BLaER1 (cell line): ENCODE results near the gene GCHFR.

Experiments
- H3K27ac ChIP-seq: shearing (Covaris generic); formaldehyde crosslinking; 2 replicates; pipeline ENCODE4 v1.8.1; 2022
- H3K27me3 ChIP-seq: shearing (Covaris generic); formaldehyde crosslinking; 2 replicates; pipeline ENCODE4 v1.8.1; 2022
- H3K36me3 ChIP-seq: shearing (Covaris generic); formaldehyde crosslinking; 2 replicates; pipeline ENCODE4 v1.8.1; 2022
- H3K4me1 ChIP-seq: shearing (Covaris generic); formaldehyde crosslinking; 2 replicates; pipeline ENCODE4 v1.8.1; 2022
- H3K4me2 ChIP-seq: shearing (Covaris generic); formaldehyde crosslinking; 2 replicates; pipeline ENCODE4 v1.8.1; 2022
- H3K4me3 ChIP-seq: shearing (Covaris generic); formaldehyde crosslinking; 2 replicates; pipeline ENCODE4 v1.8.1; 2022
- H3K9ac ChIP-seq: shearing (Covaris generic); formaldehyde crosslinking; 2 replicates; pipeline ENCODE4 v1.8.1; 2022
- H3K9me3 ChIP-seq: shearing (Covaris generic); formaldehyde crosslinking; 2 replicates; pipeline ENCODE4 v1.8.1; 2022
- H4K20me1 ChIP-seq: shearing (Covaris generic); formaldehyde crosslinking; 2 replicates; pipeline ENCODE4 v1.8.1; 2022
- Cebpa-rat ChIP-seq: shearing (Covaris generic); IDR thresholded peaks from 2 replicates; pipeline ENCODE4 v1.8.1; 2022

The GCHFR gene

DNA sequence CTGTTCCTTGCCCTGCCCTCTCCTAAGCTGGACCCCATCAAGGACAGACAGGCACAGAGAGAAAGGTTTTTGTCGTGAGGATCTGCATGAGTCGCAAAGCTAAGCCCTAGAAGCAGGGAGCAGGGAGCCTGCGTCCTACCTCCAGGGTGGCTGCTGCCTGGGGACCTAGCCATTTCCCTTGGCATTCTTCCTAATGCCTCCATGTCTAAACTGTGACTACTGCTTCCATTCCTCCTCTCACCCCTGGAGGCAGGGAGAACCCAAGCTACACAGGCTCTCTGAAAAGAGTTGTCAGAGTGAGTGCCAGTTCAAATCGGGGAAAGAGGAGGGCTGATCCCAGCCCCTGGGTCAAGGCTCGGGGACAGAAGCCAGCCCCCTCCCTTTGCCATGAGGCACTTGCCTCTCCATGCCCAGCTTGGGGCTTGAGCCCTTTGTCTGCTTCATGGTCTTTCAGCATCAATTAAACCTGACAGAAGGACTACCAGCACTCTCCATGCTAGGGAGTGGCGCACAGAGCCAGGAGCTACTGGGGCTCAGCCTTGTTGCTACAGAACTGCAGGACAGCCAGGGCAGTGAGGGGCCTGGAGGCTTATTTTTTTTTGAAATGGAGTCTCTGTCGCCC, 2.4 kb downstream of the GCHFR start:
- H3K4me3 ChIP-seq: no peak overlapping the region
- peaks cover 7% of the 10 kb centered on the region; the same call in 1 of the 2 replicates for H3K27me3 ChIP-seq
- no peak for TF ChIP-seq Cebpa-rat
- H3K27ac ChIP-seq: peak overlapping the region; percentile 20; the same call in 1 of the 2 replicates
- peaks cover 88% of the 10 kb centered on the region for H3K4me1 ChIP-seq
- peaks cover 53% of the 10 kb centered on the region; the same call in 1 of the 2 replicates for H4K20me1 ChIP-seq
- 0 out of 2 replicates have a peak, but pooled peaks cover 11% of the 10 kb centered on the region for H3K36me3 ChIP-seq
- no peaks in the 10 kb centered on the region for H3K9me3 ChIP-seq
- H3K9ac ChIP-seq: 0 out of 2 replicates have a peak overlapping the region, but pooled peaks have one; percentile 80
- peak overlapping the region; percentile 99 for H3K4me2 ChIP-seq

DNA sequence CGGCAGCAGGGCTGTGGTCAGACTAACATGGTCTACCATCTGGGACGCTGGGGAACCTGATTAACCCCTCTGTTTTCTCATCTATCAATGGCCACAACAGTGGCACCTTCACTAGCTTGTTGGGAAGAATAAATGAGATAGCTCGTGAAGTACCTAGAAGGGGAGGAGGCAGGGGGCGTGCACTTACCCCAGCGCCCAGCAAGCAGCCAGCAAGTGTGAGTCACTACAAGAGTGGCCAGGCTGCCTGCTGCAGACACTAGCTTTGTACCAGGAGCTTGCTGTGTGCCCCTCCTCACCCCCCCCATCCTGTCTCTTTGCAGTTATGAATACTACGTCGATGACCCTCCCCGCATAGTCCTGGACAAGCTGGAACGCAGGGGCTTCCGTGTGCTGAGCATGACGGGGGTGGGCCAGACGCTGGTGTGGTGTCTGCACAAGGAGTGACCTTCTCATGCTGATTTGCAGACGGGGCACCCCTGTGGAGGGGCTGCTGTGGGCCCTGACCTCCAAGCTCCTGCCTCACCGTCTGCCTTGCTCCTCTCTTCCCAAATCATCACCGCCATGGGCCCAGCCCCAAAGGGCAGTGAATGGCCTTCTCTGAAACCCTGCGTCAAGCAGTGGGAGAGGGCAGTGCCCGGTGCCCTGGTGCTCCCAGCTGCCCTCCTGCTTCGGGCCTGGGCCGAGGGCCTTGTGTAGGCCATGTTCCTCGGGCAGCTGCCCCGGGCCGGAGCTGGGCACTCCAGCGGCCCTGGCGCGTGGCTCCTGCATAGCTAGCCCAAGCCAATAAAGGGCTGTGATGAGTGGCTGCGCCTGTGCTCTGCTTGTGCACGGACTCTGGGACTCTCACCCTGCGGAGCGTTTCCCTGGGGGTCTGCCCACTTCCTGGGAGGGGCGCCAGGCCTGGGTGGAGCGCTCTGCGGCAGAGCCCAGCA, 3.3 kb downstream of the GCHFR start:
- Histone ChIP-seq H3K27ac (peak overlapping the region; percentile 95), H3K4me3 (peak overlapping the region; percentile 59), H3K4me1 (peaks cover 96% of the 10 kb centered on the region), H3K9ac (peak overlapping the region; percentile 80; the same call in 1 of the 2 replicates), H3K36me3 (0 out of 2 replicates have a peak, but pooled peaks cover 11% of the 10 kb centered on the region), H4K20me1 (peaks cover 61% of the 10 kb centered on the region; the same call in 1 of the 2 replicates), H3K9me3 (no peaks in the 10 kb centered on the region), H3K27me3 (peaks cover 7% of the 10 kb centered on the region; the same call in 1 of the 2 replicates), H3K4me2 (peak overlapping the region; percentile 99)
- TF ChIP-seq Cebpa-rat: no peak

DNA sequence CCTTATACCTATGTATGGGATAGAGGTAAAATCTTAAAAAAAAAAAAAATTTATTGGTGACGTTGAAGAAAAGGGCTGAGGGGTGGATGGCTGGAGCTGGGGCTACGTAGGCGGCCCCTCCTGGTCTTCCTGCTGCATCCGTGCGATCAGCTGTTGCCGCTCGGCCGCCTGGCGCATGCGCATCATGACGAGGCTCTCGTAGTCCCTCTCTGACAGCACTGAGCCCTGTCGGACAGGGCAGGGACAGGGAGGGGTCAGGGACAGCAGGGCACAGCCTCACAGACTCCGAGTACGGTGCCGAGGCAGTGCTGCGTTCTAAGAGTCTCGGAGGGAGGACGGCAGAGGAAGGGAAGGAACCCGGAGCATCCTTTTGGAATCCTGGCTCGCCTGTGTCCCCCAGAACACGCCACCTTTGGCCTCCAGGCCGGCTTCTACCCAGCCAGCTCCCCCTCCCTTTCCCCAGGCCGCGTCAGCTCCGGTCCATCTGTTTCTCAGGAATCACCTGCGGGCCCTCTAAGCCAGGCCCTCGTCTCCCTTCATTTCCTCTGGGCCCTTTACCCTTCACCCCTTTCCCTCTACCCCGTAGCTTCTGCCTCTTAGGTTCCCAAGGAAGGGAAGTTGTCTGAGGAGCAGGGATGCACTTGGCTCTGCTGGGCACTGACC, 4.1 kb downstream of the GCHFR start:
- Histone ChIP-seq H3K27ac (peak overlapping the region; percentile 95), H3K4me1 (peaks cover 99% of the 10 kb centered on the region), H3K36me3 (peaks cover 12% of the 10 kb centered on the region; the same call in 1 of the 2 replicates), H4K20me1 (peaks cover 67% of the 10 kb centered on the region; the same call in 1 of the 2 replicates), H3K4me3 (peak overlapping the region; percentile 59), H3K27me3 (peaks cover 7% of the 10 kb centered on the region; the same call in 1 of the 2 replicates), H3K4me2 (peak overlapping the region; percentile 99), H3K9ac (peak overlapping the region; percentile 80; the same call in 1 of the 2 replicates), H3K9me3 (no peaks in the 10 kb centered on the region)
- no peak for TF ChIP-seq Cebpa-rat

DNA sequence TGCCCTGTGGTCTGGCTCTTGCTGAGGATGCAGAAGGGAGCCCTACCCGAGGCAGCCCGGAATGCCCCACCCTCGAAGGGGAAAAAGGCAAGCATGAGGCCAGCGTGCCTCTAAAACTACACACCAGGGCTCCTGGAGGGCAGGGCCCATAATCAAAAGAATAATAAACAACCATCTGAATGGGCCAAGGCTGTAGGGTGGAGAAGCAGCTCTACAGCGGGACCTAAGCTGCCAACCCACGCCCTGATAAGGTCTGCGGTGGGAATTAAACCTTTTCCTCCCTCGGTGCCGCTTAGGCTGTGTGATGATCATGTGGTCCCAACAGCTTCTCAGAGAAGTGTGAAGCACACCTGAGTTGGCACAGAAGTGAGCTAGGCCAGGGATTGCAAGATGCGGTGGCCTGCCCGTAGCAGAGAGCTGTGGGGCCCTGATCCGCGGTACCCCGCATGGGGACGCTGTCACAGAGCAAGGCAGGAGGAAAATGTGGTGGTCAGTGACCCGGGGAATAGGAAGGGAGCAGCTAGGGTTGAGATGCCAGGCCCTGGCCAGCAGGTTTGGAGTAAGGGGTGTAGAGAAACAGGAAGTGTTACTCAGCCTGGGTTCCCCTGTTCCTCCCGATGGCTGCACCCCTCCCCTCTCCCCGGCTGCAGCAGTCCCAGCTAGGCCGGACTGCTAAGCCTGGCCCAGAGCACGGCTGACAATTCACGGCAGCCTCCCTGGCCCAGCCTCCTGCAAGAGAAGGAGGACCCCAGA, 4.8 kb downstream of the GCHFR start:
- Histone ChIP-seq H3K4me2 (peak overlapping the region; percentile 99), H3K36me3 (peaks cover 19% of the 10 kb centered on the region), H4K20me1 (peaks cover 67% of the 10 kb centered on the region; the same call in 1 of the 2 replicates), H3K9ac (peak overlapping the region; percentile 80), H3K4me3 (peak overlapping the region; percentile 59), H3K27me3 (peaks cover 7% of the 10 kb centered on the region; the same call in 1 of the 2 replicates), H3K9me3 (no peaks in the 10 kb centered on the region), H3K27ac (peak overlapping the region; percentile 95), H3K4me1 (peaks cover 97% of the 10 kb centered on the region)
- TF ChIP-seq Cebpa-rat: no peak

DNA sequence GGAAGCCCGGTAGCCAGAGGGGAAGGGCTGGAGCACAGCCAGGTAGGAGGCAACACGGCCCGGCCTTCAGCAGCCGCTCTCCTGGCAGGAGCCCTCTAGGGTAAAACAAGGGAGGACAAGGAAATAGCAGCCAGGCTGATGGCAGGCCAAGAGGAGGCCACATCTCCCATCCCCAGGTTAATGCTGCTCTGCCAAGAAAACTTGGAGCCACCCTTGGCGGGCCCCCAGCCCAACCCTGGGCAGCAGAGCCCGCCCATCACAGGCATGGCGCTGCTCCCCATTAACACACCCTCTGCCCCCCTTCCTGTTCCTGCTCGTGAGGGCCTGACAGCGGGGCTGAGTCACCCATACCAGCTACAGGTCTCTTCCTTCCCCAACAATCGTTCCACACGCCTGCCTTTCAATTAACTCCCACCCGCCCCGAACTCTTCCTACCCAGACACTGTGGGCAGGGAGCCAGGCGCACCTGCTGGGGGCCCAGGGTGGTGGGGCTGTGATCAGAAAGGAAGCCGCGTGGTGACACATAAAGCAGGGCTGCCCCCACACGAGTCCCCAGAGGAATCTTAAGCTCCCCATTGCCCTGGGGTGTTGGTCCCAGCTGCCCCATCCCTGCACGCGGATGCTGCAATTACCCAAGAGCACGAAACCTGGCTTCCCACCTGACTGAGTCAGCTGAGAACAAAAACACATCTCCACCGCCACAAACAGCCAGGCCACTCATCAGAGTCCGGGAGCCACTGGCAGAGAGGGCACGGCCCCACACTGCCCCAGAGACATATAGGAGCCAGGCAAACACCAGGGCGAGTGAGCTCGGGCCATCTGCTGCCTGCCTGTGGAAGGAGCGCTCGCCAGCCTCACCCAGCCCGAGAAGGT, 5.6 kb downstream of the GCHFR start, which contains the start of gene C15orf62:
Gene C15orf62 (plus strand): TSS at position 707 of the 873 bp plus-strand sequence. CDS start 516 bp downstream, outside the sequence.
- Histone ChIP-seq H3K27ac (peak within 1 kb of the TSS; percentile 95), H3K9ac (peak within 1 kb of the TSS; percentile 80)

DNA sequence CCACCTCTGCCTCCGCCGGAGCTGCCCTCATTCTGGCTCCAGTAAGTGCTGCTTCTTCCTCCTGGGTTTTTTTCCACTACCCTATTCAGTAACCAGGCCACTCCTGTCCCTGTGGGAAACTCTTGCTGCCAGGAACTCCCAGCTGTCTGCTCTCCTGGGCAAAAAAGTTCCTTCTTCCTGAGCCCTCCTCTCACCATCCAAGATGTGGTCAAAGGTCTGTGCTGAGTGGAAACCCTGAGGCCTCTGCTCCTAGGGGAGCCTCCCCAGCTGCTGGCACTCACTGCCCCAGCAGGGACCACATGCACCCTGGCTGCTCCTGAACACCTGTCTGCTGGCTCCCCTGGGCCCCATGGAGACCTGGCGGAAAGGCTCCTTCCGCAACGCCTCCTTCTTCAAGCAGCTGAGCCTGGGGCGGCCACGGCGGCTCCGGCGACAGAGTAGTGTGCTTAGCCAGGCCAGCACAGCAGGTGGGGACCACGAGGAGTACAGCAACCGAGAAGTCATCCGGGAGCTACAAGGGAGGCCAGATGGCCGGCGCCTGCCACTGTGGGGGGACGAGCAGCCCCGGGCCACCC, 6.4 kb downstream of the GCHFR start:
- Histone ChIP-seq H4K20me1 (peaks cover 67% of the 10 kb centered on the region; the same call in 1 of the 2 replicates), H3K4me2 (peak overlapping the region; percentile 99), H3K4me1 (peaks cover 90% of the 10 kb centered on the region), H3K9me3 (no peaks in the 10 kb centered on the region), H3K4me3 (peak overlapping the region; percentile 59), H3K9ac (peak overlapping the region; percentile 80), H3K36me3 (peaks cover 34% of the 10 kb centered on the region), H3K27ac (peak overlapping the region; percentile 95), H3K27me3 (no peaks in the 10 kb centered on the region)
- TF ChIP-seq Cebpa-rat: no peak

More for the DNA sequence above, 5.6 kb downstream of the GCHFR start, which contains the start of gene C15orf62:
- Histone ChIP-seq H3K9me3 (no peaks in the 10 kb centered on the region), H3K27me3 (peaks cover under 1% of the 10 kb centered on the region; the same call in 1 of the 2 replicates), H3K4me2 (peak within 1 kb of the TSS; percentile 99), H4K20me1 (peaks cover 67% of the 10 kb centered on the region; the same call in 1 of the 2 replicates), H3K4me1 (peaks cover 90% of the 10 kb centered on the region), H3K36me3 (peaks cover 27% of the 10 kb centered on the region), H3K4me3 (peak within 1 kb of the TSS; percentile 59)
- peak; percentile 75; the same call in 1 of the 2 replicates for TF ChIP-seq Cebpa-rat

DNA sequence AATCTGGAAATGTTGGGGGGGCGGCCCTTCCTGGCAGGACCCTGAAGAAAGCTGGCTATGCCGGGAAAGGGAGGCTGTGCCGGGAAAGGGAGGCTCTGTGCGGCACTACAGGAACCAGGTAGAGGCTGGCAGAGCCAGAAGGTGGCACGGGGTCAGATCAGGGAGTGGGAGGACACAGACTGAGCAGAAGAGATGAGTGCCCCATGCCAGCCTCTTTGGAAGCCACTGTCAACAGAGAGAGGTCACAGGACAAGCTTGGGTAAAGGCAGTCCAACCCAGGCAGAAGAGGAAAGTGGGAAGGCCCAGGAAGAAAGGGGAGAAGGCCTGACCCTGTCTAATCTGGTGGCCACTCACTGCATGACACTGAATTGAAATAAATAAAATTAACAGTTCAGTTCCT, 7.4 kb downstream of the GCHFR start:
- TF ChIP-seq Cebpa-rat: no peak
- Histone ChIP-seq H3K4me3 (peak overlapping the region; percentile 59; the same call in 1 of the 2 replicates), H3K27me3 (no peaks in the 10 kb centered on the region), H3K36me3 (peaks cover 38% of the 10 kb centered on the region), H3K4me2 (peak overlapping the region; percentile 99), H3K9me3 (no peaks in the 10 kb centered on the region), H4K20me1 (peaks cover 59% of the 10 kb centered on the region; the same call in 1 of the 2 replicates), H3K27ac (peak overlapping the region; percentile 95), H3K9ac (peak overlapping the region; percentile 80; the same call in 1 of the 2 replicates), H3K4me1 (peaks cover 90% of the 10 kb centered on the region)
